Suppressor macrophage (primary cell): ENCODE measurements around the gene OR5AP2.
"Not testable (repeated sequence)": the region's sequence is repeated elsewhere in the genome, so short reads cannot be mapped to it uniquely, and the experiment has no call there.

ENCODE experiments used
- DNase-seq, 4 experiments: peaks; one replicate each; pipeline ENCODE4 v3.0.0-alpha.2; 2020 to 2022
- total RNA-seq, 17 experiments: gene quantifications; one replicate each; lab custom pipeline; 2026; ENCODE audit warnings: mixed read lengths in 6 of 17, inconsistent platforms in 3 of 17; lab: John Stamatoyannopoulos, UW

Gene OR5AP2
- total RNA-seq: 0 to 0.11 (median 0) reads per million in 17 experiments

DNA sequence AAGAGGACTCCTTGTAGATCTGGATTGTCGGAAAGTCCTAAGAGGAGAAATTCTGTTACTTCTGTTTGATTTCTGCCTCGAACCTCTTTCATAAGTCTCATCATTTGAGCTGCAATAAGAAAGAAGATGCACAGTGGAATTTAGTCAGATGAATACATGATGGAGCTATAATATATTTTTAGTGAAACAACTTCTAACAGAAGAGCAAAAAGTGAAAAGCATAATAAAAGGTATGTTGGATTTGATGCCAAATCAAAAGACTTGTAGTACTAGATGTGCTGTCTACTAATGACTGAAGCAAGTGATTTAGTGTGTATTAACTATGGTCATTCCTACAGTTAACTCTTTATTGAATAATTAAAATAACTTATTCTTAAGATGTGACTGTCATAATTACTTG, at the start of gene OR5AP2:
Gene OR5AP2, minus strand, starts transcription at position 101 of the 400 bp plus-strand sequence. Its CDS starts 0 bp downstream, at position 101.
- DNase-seq: no peak

DNA sequence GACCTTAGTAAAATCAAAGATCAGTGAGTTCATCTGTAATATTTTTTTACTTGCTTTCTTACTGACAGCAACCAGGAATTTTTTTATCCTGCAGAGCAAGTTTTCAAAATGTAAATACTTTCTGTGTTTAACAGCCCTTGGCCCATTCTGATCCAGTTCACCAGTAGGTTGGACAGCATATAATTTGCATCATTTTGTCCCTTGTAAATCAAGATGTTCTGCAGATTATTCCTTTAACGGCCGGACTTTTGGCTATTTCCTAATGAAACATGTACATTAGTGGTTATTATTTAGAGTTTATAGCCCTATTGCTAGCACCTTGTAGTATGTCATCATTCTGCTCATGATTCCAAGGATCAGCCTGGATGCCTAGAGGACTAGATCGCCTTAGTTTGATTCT, 48.9 kb upstream of the OR5AP2 start:
- not testable (repeated sequence) for DNase-seq

DNA sequence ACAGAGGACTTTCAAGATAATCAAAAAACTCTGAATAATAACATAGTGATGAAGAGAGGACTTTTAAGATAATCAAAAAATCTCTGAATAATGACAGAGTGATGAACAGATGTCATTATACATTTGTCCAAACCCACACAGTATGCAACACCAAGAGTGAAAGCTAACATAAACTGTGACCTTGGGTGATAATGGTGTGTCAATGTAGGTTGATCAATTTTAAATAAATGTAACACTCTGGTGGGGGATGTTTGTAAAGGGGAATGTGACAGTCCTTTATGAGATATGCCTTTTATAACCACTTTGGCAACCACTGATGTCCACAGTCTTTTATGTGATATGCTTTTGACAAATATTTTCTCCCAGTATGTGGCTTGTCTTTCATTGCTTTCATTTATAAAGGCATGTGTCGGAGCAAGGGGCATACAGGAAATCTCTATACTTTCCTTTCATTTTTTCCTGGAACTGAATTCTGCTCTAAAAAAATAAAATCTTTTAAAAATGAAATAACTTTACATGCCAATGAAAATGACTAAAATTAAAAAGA, 46.4 kb upstream of the OR5AP2 start:
- DNase-seq: no peak

DNA sequence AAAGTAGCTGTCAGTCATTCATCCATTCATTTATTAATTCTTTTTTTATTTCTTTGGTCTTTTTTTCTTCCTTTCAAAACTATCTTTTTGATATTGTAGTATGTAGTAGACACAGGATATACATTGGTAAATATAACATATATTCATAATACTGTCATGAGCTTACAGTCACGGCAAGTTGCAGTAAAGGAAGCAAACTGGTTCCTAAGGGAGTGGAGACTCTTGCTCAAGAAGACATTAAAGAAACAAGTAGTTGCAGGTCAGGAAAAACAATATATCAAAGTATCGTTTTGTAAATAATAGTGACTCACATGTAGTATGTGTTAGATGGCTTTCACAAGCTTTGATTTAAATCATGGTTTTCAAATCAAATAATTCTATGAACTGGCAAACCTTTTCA, 28.7 kb upstream of the OR5AP2 start:
- no peak for DNase-seq

DNA sequence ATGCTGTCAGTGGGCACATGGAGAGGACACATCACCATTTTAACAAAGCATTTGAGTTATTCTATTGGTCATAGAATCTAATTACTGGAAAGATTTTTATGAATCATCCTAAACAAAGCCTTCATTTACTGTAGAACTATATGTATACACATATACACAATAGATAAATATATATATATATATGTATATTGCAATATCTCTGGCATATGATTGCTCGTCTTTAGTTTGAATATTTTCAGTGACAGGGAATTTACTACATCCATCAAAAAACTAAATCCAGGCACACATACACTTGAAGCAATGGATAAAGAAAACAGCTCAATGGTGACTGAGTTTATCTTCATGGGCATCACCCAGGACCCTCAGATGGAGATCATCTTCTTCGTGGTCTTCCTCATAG, 21.1 kb upstream of the OR5AP2 start, which contains the start of gene OR5AR1:
Gene OR5AR1, plus strand, starts transcription at position 301 of the 400 bp plus-strand sequence. Its CDS starts 0 bp downstream, at position 301.
- DNase-seq: no peak

DNA sequence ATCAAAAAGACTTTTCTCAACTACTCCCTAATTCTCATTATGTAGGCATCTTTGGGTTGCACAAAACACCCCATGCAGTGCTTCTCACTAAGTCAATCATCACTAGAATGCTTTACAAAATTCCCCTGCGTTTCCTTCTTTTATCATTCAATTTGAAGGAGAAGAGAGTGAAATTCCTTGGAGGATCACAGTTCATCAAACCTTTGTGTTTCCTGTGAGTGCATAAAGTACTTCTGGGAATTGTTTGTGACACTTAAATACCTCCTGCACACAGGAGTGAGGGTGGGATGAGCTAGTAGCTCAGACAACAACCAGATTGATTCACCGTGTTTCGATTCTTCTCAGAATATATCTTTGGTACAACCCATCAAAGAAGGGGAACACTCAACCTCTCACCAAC, 17.5 kb upstream of the OR5AP2 start:
- DNase-seq: no peak

DNA sequence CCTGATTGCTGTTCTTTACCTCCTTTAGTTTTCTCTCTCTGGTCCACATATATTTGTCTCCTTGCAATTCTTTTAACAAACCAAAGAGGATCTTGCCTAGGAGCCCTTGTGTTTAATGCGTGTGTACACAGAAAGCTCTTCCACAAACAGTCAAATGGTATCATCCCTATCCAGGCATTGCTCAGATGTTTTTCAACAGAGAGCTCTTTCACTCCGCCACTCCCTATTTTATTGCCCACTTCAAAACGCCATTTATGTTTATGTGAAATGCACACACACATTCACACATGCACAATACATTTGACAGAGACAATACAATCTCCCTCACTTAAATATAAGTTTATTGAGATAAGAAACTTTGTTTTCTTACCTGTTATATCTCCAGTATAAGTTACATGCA, 4.7 kb downstream of the OR5AP2 start:
- no peak for DNase-seq

DNA sequence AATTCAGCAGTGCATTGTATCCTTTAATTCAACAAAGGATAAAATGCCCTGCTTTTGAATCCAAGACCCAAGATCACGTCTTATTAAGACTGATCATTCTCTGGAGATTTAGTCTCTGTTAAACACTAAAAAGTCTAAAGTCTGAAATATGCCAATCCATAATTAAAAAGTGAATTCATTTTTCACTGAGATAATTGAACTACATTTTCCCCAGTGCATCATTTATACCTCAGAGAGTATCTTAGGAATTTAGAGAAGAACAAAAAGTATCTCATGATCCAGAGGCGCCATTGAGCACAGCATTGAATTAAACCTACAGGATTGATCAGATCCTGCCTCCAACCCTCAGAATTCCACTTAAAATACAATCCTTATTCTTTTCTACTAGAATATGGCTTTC, 5.4 kb downstream of the OR5AP2 start:
- no peak for DNase-seq

DNA sequence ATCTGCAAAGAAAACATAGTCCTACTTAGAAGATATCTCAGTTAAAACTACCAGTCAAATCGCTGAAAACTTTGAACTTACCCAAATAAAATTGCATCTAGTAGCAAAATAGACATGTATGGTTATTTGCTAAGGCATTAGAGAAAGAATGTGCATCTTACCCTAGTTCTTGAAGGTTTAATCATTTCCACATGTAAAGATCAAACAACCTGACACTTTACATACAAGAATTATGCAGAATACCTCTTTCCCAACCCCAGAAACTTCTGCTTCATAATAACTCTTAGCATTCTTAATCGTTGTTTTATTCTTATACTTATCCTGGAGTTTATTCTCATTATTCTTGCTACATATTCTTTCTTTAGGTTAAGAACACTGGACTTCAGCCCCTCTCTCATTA, 9.9 kb downstream of the OR5AP2 start:
- no peak for DNase-seq

DNA sequence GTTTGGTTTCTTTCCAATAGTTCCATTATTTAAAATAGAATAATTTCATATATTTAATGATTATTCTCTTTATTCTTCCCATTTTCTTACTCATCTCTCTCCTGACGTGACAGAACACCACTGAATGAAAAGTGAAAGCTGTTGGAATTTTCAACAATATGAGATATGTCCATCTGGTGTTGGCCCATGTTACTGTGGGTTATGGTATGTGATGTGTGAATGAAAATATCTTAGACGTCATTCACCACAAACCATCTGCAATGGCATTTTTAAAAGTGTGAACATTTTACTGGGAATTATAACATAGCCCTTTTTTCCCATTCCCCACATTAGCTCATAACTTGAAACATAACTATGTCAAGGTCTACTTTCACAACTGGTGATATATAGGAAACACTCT, 16.3 kb downstream of the OR5AP2 start:
- DNase-seq: no peak

DNA sequence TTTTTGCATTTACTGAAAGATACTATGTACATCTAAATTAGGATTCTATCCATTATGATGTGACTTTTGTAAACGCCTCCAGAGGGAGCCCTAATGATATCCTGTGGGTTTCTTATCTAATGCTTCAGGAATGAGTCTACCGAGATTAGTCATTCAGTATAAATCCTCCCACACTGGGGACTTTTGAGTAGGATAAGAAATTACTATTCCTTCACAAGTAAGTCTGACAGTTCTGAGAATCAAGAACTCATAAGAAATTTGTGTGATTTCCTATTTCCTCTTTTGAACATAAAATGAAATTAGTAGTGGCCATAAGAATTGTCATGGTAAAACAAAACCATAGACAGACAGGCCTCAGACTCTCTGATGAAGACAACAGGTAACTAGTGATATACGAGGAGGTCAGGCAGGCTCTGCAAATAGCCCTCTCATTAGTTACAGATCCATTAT, 17.6 kb downstream of the OR5AP2 start:
- DNase-seq: peak; percentile 5 to 45 (median 11)

DNA sequence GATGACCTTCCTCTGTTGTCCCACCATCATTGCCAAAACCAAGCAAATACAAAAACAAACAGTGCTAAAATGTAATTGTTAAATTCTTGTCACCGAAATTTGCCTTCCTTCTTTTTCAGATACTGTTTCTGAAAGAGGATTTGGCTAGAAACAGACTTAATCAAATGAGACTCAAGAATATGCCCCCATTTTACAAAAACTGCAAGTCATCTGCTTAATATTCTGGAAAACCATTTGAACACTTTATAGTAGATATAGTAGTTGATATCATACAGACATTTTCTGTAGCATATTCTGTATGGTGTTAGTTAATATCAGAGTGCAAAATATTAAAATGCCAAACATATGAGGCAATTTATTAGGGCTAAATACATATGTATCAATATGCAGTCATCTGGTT, 31.1 kb downstream of the OR5AP2 start:
- no peak for DNase-seq

DNA sequence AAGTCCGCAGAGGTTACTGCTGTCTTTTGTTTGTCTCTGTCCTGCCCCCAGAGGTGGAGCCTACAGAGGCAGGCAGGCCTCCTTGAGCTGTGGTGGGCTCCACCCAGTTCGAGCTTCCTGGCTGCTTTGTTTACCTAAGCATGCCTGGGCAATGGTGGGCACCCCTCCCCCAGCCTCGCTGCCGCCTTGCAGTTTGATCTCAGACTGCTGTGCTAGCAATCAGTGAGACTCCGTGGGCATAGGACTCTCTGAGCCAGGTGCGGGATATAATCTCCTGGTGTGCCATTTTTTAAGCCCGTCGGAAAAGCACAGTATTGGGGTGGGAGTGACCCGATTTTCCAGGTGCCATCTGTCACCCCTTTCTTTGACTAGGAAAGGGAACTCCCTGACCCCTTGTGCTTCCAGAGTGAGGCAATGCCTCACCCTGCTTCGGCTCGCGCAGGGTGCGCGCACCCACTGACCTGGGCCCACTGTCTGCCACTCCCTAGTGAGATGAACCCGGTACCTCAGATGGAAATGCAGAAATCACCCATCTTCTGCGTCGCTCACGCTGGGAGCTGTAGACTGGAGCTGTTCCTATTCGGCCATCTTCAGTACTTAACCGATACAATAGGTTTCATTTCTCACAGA, 50.0 kb downstream of the OR5AP2 start:
- not testable (repeated sequence) for DNase-seq
